Measurements from ENCODE around the gene GOLGA5. TPM values are rescaled to one million over a fixed set of nuclear protein-coding genes. Genes with fewer than 3 reads are reported as not detected.

Gene GOLGA5
- total and polyA plus RNA-seq, 2 of the 8 experiments (the other 6 are each of a cell fraction or from before 2014, with no cell fraction given), result 13.0 to 25.4 TPM

GRCh38 chr14:92797935-92798653, 4.0 kb downstream of the GOLGA5 start:
- Histone ChIP-seq H3K79me1 (ENCODE audit: low read depth, low read length) (peaks cover 3% of the 10 kb centered on the region; the same call in 1 of the 2 replicates), H2BK15ac (ENCODE audit: low read length) (no peak overlapping the region), H4K91ac (replicated peaks; ENCODE audit: insufficient read length, low read length) (no peak overlapping the region), H3K9me3 (ENCODE audit: insufficient read depth in 2 of 2, low read depth in 1 of 2, low read length in 1 of 2) (no peaks in the 10 kb centered on the region), H2BK12ac (ENCODE audit: low read depth, low read length) (no peak overlapping the region), H4K8ac (ENCODE audit: extremely low read depth, insufficient read depth, low read length) (no peak overlapping the region), H2BK20ac (ENCODE audit: low read length) (no peak overlapping the region), H3K4ac (replicated peaks; ENCODE audit: insufficient read length, low read depth, low read length) (no peak overlapping the region), H3K79me2 (ENCODE audit: control insufficient read depth in 1 of 2, insufficient read depth in 2 of 2, low read length in 2 of 2) (peaks cover 0 to 52% of the 10 kb centered on the region in 2 experiments; a peak in 2 of 4 replicates), H3K4me2 (ENCODE audit: insufficient read depth in 1 of 2, low read depth in 2 of 2, low read length in 2 of 2) (no peak overlapping the region), H3K23me2 (ENCODE audit: low read depth, low read length) (no peaks in the 10 kb centered on the region; the same call in 1 of the 2 replicates), H3K4me3 (ENCODE audit: extremely low read depth in 1 of 4, insufficient read depth in 2 of 4, low read depth in 3 of 4, low read length in 4 of 4) (no peak overlapping the region), H2AFZ (ENCODE audit: low read length) (no peak overlapping the region), H3K27ac (ENCODE audit: low read depth, low read length) (no peak overlapping the region), H3K36me3 (ENCODE audit: control insufficient read depth in 2 of 4, insufficient read depth in 4 of 4, low read length in 3 of 4) (peaks cover 3 to 16% (median 12%) of the 10 kb centered on the region in 4 experiments; a peak in 7 of 8 replicates), H3K23ac (ENCODE audit: insufficient read length) (no peak overlapping the region), H2AK5ac (ENCODE audit: low read depth, low read length) (no peak overlapping the region), H3K4me1 (replicated peaks in 1 of 4; ENCODE audit: control insufficient read depth in 3 of 4, insufficient read depth in 4 of 4, low read length in 3 of 4) (no peaks in the 10 kb centered on the region), H3K9ac (replicated peaks in 1 of 4; ENCODE audit: extremely low read depth in 1 of 4, low read depth in 3 of 4, low read length in 3 of 4) (no peak overlapping the region), H3K14ac (ENCODE audit: insufficient read length) (no peak overlapping the region), H4K20me1 (replicated peaks in 1 of 2; ENCODE audit: control insufficient read depth in 1 of 2, insufficient read depth in 2 of 2, low read length in 2 of 2) (peaks cover 2 to 4% of the 10 kb centered on the region in 2 experiments), H2BK5ac (ENCODE audit: low read depth, low read length) (no peak overlapping the region), H4K5ac (ENCODE audit: insufficient read length, low read depth, low read length) (no peak overlapping the region), H3K56ac (replicated peaks; ENCODE audit: insufficient read length, low read depth, low read length) (no peak overlapping the region), H3K27me3 (replicated peaks in 1 of 4; ENCODE audit: control insufficient read depth in 3 of 4, extremely low read depth in 1 of 4, insufficient read depth in 3 of 4, low read length in 3 of 4) (no peaks in the 10 kb centered on the region), H2BK120ac (replicated peaks; ENCODE audit: low read depth, low read length) (no peak overlapping the region), H3K18ac (ENCODE audit: extremely low read depth, low read length) (no peak overlapping the region)
- 85% methylated on average over 6 of the region's 6 CpGs; no CpG with 5 or more reads in 1 of the 2 experiments for WGBS, 2 experiments (ENCODE audit: extremely low coverage in 1 of 2, insufficient coverage in 1 of 2, insufficient read length in 1 of 2, insufficient replicate concordance in 2 of 2, low coverage in 1 of 2, low lambda C conversion rate in 2 of 2, missing lambda C conversion rate in 1 of 2)
- ChIA-PET CTCF (ENCODE audit: partially characterized antibody) (interaction anchor here (0.6 to 1.4 kb wide), 3 partner anchors 30 to 108 kb away, joined by 3 read pairs; no protein-coding TSS in a partner anchor), POLR2A (ENCODE audit: partially characterized antibody) (interaction anchor here (1.0 to 2.0 kb wide), 2 partner anchors 9 to 51 kb away, joined by 3 to 7 read pairs; no protein-coding TSS in a partner anchor)
- no peak for TF ChIP-seq TCF12 (IDR thresholded peaks at IDR 0.05; ENCODE audit: low read depth, low read length)
- no peak for TF ChIP-seq JUND (IDR thresholded peaks at IDR 0.05; ENCODE audit: low read length)
- TF ChIP-seq CBX5 (IDR thresholded peaks at IDR 0.05; ENCODE audit: low read depth, low read length), result no peak
- no peak for TF ChIP-seq JUN (IDR thresholded peaks at IDR 0.05; ENCODE audit: low read depth, low read length)
- no peak for TF ChIP-seq SIRT6 (IDR thresholded peaks at IDR 0.05; ENCODE audit: low read length)
- TF ChIP-seq ZNF274 (IDR thresholded peaks at IDR 0.05; ENCODE audit: borderline replicate concordance, extremely low read depth, low read length), result no peak
- TF ChIP-seq NRF1 (IDR thresholded peaks at IDR 0.05; ENCODE audit: low read depth, low read length), result no peak
- FAIRE-seq (no peak), DNase-seq (ENCODE audit: low read depth in 1 of 2, low spot score in 2 of 2) (no peak)
